Measurements from ENCODE around the gene SNAP29. TPM values are rescaled to one million over a fixed set of nuclear protein-coding genes. Genes with fewer than 3 reads are reported as not detected.

Gene SNAP29
- total and polyA plus RNA-seq, 2 experiments from 2014 or later, result 8.2 to 22.9 TPM

GRCh38 chr22:20868025-20868962, 9.5 kb downstream of the SNAP29 start:
- DNase-seq (ENCODE audit: low spot score) (no peak), ATAC-seq (no peak)
- no peak overlapping the region for H3K27ac ChIP-seq (ENCODE audit: low read depth)
- H3K79me2 ChIP-seq (replicated peaks; ENCODE audit: insufficient read depth), result no peaks in the 10 kb centered on the region
- no peak overlapping the region for H3K4me2 ChIP-seq
- H2AFZ ChIP-seq, result no peak overlapping the region
- TF ChIP-seq POLR2AphosphoS5 (IDR thresholded peaks at IDR 0.05; ENCODE audit: low read depth) (no peak), ZNF114 (CRISPR knock-in tag; IDR thresholded peaks at IDR 0.05) (no peak), EZH2phosphoT487 (IDR thresholded peaks at IDR 0.05; ENCODE audit: unreplicated experiment) (no peak), JUNB (IDR thresholded peaks at IDR 0.05; ENCODE audit: unreplicated experiment) (no peak), STAT1 (IDR thresholded peaks at IDR 0.05; ENCODE audit: unreplicated experiment) (no peak), ZNF331 (CRISPR knock-in tag; IDR thresholded peaks at IDR 0.05; ENCODE audit: low read depth) (no peak), EZH2 (IDR thresholded peaks at IDR 0.05; ENCODE audit: low read depth, unreplicated experiment) (no peak), CREB1 (CRISPR knock-in tag; IDR thresholded peaks at IDR 0.05; ENCODE audit: low read depth) (no peak), NANOG (IDR thresholded peaks at IDR 0.05; ENCODE audit: borderline replicate concordance) (no peak)
- TF ChIP-seq, protein P1, sequence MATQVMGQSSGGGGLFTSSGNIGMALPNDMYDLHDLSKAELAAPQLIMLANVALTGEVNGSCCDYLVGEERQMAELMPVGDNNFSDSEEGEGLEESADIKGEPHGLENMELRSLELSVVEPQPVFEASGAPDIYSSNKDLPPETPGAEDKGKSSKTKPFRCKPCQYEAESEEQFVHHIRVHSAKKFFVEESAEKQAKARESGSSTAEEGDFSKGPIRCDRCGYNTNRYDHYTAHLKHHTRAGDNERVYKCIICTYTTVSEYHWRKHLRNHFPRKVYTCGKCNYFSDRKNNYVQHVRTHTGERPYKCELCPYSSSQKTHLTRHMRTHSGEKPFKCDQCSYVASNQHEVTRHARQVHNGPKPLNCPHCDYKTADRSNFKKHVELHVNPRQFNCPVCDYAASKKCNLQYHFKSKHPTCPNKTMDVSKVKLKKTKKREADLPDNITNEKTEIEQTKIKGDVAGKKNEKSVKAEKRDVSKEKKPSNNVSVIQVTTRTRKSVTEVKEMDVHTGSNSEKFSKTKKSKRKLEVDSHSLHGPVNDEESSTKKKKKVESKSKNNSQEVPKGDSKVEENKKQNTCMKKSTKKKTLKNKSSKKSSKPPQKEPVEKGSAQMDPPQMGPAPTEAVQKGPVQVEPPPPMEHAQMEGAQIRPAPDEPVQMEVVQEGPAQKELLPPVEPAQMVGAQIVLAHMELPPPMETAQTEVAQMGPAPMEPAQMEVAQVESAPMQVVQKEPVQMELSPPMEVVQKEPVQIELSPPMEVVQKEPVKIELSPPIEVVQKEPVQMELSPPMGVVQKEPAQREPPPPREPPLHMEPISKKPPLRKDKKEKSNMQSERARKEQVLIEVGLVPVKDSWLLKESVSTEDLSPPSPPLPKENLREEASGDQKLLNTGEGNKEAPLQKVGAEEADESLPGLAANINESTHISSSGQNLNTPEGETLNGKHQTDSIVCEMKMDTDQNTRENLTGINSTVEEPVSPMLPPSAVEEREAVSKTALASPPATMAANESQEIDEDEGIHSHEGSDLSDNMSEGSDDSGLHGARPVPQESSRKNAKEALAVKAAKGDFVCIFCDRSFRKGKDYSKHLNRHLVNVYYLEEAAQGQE (IDR thresholded peaks at IDR 0.05; ENCODE audit: unreplicated experiment), result no peak
- TF ChIP-seq, protein P2, sequence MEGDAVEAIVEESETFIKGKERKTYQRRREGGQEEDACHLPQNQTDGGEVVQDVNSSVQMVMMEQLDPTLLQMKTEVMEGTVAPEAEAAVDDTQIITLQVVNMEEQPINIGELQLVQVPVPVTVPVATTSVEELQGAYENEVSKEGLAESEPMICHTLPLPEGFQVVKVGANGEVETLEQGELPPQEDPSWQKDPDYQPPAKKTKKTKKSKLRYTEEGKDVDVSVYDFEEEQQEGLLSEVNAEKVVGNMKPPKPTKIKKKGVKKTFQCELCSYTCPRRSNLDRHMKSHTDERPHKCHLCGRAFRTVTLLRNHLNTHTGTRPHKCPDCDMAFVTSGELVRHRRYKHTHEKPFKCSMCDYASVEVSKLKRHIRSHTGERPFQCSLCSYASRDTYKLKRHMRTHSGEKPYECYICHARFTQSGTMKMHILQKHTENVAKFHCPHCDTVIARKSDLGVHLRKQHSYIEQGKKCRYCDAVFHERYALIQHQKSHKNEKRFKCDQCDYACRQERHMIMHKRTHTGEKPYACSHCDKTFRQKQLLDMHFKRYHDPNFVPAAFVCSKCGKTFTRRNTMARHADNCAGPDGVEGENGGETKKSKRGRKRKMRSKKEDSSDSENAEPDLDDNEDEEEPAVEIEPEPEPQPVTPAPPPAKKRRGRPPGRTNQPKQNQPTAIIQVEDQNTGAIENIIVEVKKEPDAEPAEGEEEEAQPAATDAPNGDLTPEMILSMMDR (conservative IDR thresholded peaks at IDR 0.05; ENCODE audit: low read depth in 2 of 2), result no peak
- TF ChIP-seq, protein P3, sequence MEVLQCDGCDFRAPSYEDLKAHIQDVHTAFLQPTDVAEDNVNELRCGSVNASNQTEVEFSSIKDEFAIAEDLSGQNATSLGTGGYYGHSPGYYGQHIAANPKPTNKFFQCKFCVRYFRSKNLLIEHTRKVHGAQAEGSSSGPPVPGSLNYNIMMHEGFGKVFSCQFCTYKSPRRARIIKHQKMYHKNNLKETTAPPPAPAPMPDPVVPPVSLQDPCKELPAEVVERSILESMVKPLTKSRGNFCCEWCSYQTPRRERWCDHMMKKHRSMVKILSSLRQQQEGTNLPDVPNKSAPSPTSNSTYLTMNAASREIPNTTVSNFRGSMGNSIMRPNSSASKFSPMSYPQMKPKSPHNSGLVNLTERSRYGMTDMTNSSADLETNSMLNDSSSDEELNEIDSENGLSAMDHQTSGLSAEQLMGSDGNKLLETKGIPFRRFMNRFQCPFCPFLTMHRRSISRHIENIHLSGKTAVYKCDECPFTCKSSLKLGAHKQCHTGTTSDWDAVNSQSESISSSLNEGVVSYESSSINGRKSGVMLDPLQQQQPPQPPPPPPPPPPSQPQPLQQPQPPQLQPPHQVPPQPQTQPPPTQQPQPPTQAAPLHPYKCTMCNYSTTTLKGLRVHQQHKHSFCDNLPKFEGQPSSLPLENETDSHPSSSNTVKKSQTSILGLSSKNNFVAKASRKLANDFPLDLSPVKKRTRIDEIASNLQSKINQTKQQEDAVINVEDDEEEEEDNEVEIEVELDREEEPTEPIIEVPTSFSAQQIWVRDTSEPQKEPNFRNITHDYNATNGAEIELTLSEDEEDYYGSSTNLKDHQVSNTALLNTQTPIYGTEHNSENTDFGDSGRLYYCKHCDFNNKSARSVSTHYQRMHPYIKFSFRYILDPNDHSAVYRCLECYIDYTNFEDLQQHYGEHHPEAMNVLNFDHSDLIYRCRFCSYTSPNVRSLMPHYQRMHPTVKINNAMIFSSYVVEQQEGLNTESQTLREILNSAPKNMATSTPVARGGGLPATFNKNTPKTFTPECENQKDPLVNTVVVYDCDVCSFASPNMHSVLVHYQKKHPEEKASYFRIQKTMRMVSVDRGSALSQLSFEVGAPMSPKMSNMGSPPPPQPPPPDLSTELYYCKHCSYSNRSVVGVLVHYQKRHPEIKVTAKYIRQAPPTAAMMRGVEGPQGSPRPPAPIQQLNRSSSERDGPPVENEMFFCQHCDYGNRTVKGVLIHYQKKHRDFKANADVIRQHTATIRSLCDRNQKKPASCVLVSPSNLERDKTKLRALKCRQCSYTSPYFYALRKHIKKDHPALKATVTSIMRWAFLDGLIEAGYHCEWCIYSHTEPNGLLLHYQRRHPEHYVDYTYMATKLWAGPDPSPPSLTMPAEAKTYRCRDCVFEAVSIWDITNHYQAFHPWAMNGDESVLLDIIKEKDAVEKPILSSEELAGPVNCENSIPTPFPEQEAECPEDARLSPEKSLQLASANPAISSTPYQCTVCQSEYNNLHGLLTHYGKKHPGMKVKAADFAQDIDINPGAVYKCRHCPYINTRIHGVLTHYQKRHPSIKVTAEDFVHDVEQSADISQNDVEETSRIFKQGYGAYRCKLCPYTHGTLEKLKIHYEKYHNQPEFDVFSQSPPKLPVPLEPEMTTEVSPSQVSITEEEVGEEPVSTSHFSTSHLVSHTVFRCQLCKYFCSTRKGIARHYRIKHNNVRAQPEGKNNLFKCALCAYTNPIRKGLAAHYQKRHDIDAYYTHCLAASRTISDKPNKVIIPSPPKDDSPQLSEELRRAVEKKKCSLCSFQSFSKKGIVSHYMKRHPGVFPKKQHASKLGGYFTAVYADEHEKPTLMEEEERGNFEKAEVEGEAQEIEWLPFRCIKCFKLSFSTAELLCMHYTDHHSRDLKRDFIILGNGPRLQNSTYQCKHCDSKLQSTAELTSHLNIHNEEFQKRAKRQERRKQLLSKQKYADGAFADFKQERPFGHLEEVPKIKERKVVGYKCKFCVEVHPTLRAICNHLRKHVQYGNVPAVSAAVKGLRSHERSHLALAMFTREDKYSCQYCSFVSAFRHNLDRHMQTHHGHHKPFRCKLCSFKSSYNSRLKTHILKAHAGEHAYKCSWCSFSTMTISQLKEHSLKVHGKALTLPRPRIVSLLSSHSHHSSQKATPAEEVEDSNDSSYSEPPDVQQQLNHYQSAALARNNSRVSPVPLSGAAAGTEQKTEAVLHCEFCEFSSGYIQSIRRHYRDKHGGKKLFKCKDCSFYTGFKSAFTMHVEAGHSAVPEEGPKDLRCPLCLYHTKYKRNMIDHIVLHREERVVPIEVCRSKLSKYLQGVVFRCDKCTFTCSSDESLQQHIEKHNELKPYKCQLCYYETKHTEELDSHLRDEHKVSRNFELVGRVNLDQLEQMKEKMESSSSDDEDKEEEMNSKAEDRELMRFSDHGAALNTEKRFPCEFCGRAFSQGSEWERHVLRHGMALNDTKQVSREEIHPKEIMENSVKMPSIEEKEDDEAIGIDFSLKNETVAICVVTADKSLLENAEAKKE (CRISPR knock-in tag; IDR thresholded peaks at IDR 0.05), result no peak
- TF ChIP-seq, protein P4, sequence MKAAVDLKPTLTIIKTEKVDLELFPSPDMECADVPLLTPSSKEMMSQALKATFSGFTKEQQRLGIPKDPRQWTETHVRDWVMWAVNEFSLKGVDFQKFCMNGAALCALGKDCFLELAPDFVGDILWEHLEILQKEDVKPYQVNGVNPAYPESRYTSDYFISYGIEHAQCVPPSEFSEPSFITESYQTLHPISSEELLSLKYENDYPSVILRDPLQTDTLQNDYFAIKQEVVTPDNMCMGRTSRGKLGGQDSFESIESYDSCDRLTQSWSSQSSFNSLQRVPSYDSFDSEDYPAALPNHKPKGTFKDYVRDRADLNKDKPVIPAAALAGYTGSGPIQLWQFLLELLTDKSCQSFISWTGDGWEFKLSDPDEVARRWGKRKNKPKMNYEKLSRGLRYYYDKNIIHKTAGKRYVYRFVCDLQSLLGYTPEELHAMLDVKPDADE (IDR thresholded peaks at IDR 0.05), result no peak
- Mint-ChIP-seq H3K9me3 (no peaks in the 10 kb centered on the region), H3K36me3 (ENCODE audit: low read depth) (peaks cover 2% of the 10 kb centered on the region), H3K4me3 (no peak overlapping the region), H3K4me1 (peaks cover 4% of the 10 kb centered on the region; the same call in 1 of the 3 replicates), H3K27me3 (ENCODE audit: insufficient read depth, low read depth, poor library complexity) (peaks cover 6% of the 10 kb centered on the region), H3K27ac (no peak overlapping the region)
- no peaks in the 10 kb centered on the region for H3K36me3 ChIP-seq (ENCODE audit: insufficient read depth)
- H3K4me3 ChIP-seq, result no peak overlapping the region
- H4K20me1 ChIP-seq (replicated peaks; ENCODE audit: insufficient read depth), result no peaks in the 10 kb centered on the region
- H3K9me2 ChIP-seq (ENCODE audit: insufficient read depth), result no peaks in the 10 kb centered on the region
- H3K27me3 ChIP-seq (ENCODE audit: insufficient read depth), result no peaks in the 10 kb centered on the region
- no peaks in the 10 kb centered on the region for H3F3A ChIP-seq (replicated peaks; ENCODE audit: low read depth)
- no peaks in the 10 kb centered on the region for H3K4me1 ChIP-seq (ENCODE audit: insufficient read depth)

All from GM23338 (cell line).